Stimulated activated CD8-positive, alpha-beta memory T cell treated with anti-CD3 and anti-CD28 coated beads, Interleukin-4, amount 100 ng/mL, for 48 hours (primary cell): ENCODE data around the gene GUCA1A.
"Not testable (repeated sequence)": the region's sequence is repeated elsewhere in the genome, so short reads cannot be mapped to it uniquely, and the experiment has no call there.

Experiments used
- DNase-seq: peaks from one replicate; pipeline ENCODE4 v3.0.0-alpha.2; 2020

The GUCA1A gene

GRCh38 chr6:42177514-42178364 is 4.6 kb downstream of the GUCA1A start:
- DNase-seq = peak; percentile 53

GRCh38 chr6:42179261-42179944 is 6.2 kb downstream of the GUCA1A start:
- DNase-seq = no peak

- peak; percentile 53 for DNase-seq
Observed at GRCh38 chr6:42179945-42180313, 6.8 kb downstream of the GUCA1A start.

GRCh38 chr6:42182101-42182500 is 8.9 kb downstream of the GUCA1A start:
- no peak for DNase-seq

GRCh38 chr6:42184475-42184874 is 11.3 kb downstream of the GUCA1A start:
- DNase-seq = no peak

GRCh38 chr6:42185597-42185996 is 12.4 kb downstream of the GUCA1A start:
- DNase-seq = no peak

- no peak for DNase-seq
Observed at GRCh38 chr6:42188406-42188805, 15.2 kb downstream of the GUCA1A start.

GRCh38 chr6:42190554-42191183 is 17.5 kb downstream of the GUCA1A start:
- no peak for DNase-seq

- DNase-seq = not testable (repeated sequence)
Observed at GRCh38 chr6:42192385-42192784, 19.2 kb downstream of the GUCA1A start.

GRCh38 chr6:42193491-42193894 is 20.3 kb downstream of the GUCA1A start:
- DNase-seq = no peak

- DNase-seq = no peak
Observed at GRCh38 chr6:42194056-42194455, 20.9 kb downstream of the GUCA1A start.

GRCh38 chr6:42195415-42195814 is 22.3 kb downstream of the GUCA1A start:
- DNase-seq = no peak

- no peak for DNase-seq
Observed at GRCh38 chr6:42197555-42198362, 24.6 kb downstream of the GUCA1A start.

GRCh38 chr6:42199106-42199981 is 26.2 kb downstream of the GUCA1A start:
- DNase-seq = no peak

- no peak for DNase-seq
Observed at GRCh38 chr6:42200035-42200434, 26.9 kb downstream of the GUCA1A start.

- DNase-seq = no peak
Observed at GRCh38 chr6:42201382-42201781, 28.2 kb downstream of the GUCA1A start.

- DNase-seq = not testable (repeated sequence)
Observed at GRCh38 chr6:42202131-42202915, 29.2 kb downstream of the GUCA1A start.

GRCh38 chr6:42203183-42203582 is 30.0 kb downstream of the GUCA1A start:
- no peak for DNase-seq

- no peak for DNase-seq
Observed at GRCh38 chr6:42204768-42205282, 31.7 kb downstream of the GUCA1A start.

- not testable (repeated sequence) for DNase-seq
Observed at GRCh38 chr6:42207559-42207958, 34.4 kb downstream of the GUCA1A start.

GRCh38 chr6:42210551-42210950 is 37.4 kb downstream of the GUCA1A start:
- no peak for DNase-seq
